Left cardiac atrium (tissue), 4 donors: ENCODE data around the gene LPP. TPM values are rescaled to one million over a fixed set of nuclear protein-coding genes. Genes with fewer than 3 reads are reported as not detected.

Source experiments
- ATAC-seq, 2 donors: fragments of 200-7000 bp; cut with Tn5 transposase; one replicate each; pipeline ENCODE4 v1.9.1; 2020; ENCODE audit warnings: mild to moderate bottlenecking in 2 of 2, moderate library complexity in 2 of 2
- DNase-seq: peaks from one replicate; pipeline ENCODE4 v3.0.0-alpha.2; 2020
- intact Hi-C, 2 donors: fragments of 100-400 bp; cut with DNase I; formaldehyde crosslinking; loops; one replicate each; pipeline versions ENCODE4 v1.14.1 to v1.15.1; 2022 to 2023
- total RNA-seq, 2 donors: library from RNA; stranded (reverse); fragmentation: NEBNext Ultra II Directional; extraction: Animal tissue kit (Norgen Biotek cat#: 25700); gene quantifications; one replicate each; pipeline ENCODE4 v1.2.1, GENCODE V29; 2021
- donor health status: DM: no; HTN: yes; CAD: no.
- donor health status: DM: no; HTN: yes; CAD: no; lungs with severe emphysema.
- donor health status: DM: yes; HTN: yes; CAD: no.
- donor health status: Dilated cardiomyopathy.

Gene LPP
- total RNA-seq, 2 donors from 2014 or later: 152 to 181 TPM

DNA sequence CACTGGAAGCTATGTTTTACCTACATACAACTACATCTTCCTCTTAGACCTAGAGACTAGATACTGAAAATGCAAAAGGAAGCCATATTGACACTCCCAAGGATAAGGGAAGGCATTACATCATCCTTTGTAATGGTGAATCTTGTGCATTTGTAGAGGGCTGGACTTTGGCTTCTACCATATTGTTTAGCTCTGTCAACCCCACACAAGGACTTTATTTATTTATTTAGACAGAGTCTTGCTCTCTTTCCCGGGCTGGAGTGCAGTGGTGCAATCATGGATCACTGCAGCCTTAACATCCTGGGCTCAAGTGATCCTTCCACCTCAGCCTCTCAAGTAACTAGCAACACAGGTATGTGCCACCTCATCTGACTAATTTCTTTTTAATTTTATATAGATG is 686.3 kb downstream of the LPP start:
- ATAC-seq: no peak
- intact Hi-C loops: no loop called here
- no peak for DNase-seq

DNA sequence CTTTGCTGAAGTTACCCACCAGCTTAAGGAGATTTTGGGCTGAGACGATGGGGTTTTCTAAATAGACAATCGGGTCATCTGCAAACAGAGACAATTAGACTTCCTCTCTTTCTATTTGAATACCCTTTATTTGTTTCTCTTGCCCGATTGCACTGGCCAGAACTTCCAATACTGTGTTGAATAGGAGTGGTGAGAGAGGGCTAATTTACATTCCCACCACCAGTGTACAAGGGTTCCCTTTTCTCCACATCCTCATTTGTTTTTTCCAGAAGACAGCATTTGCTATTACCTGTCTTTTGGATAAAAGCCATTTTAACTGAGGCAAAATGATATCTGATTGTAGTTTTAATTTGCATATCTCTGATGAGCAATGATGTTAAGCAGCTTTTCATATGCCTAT is 687.9 kb downstream of the LPP start:
- intact Hi-C loops: no loop called here

DNA sequence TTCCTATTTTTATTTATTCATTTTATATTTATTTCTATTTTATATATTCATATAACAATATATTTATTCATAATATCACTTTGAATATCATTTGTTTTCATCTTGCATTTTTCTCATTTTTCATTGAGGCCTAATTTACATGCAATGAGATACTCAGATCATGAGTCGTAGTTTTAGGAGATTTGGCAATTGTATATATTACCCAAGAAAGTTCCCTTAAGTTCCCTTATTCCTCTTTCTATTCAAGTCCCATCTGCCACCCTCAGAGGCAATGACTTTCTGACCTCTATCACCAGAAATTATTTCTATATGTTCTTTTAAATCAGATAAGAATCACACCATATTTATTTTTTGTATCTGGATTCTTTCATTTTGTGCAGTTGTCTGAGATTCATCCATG is 688.7 kb downstream of the LPP start:
- intact Hi-C loops: no loop called here
- no peak for ATAC-seq

More for the DNA sequence above, 687.9 kb downstream of the LPP start:
- ATAC-seq: no peak
- DNase-seq: no peak

DNA sequence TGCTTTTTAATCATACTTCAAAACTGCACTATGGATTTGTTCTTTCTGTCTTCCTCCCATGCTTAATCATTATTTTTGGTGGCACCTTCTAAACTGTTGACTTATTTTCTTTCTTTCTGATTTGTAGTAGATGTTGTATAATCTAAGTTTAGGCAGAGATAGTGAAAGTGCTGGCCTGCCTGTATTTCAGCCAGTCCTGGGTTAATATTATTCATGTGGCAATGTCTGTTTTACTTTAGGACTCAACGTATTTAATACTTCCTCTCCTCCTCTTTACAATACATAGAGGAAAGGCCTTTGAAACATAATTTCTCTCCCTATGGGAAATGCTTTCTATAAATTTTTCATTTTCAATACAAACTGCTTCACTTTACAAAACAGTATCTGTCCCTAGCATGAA is 690.1 kb downstream of the LPP start:
- no peak for DNase-seq
- no peak for ATAC-seq
- intact Hi-C loops: no loop called here

More for the DNA sequence above, 688.7 kb downstream of the LPP start:
- DNase-seq: no peak

GRCh38 chr3:188845514-188845913 is 691.6 kb downstream of the LPP start:
- peak in 1 of 2 donors; percentile 40 for ATAC-seq
- intact Hi-C loops: no loop called here
- no peak for DNase-seq

DNA sequence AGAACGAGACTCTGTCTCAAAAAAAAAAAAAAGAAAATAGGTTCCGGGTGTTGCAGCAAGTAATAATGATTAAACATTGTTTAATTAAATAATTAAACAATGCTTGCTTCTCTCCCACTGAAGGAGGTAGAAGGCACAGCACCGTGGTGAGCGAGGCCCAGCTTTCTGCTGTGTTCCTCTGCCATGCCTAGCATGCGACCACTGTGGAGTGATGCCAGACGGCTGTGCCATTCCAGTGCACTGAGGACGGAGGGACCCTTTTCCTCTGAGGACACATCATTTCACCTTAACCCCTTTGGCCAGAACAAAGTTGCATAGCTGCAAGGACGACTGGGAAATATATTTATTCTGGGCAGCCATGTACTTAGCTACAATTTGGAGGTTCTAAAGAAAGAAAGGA is 695.0 kb downstream of the LPP start:
- peak; percentile 24 for DNase-seq
- intact Hi-C loops: no loop called here
- no peak for ATAC-seq

DNA sequence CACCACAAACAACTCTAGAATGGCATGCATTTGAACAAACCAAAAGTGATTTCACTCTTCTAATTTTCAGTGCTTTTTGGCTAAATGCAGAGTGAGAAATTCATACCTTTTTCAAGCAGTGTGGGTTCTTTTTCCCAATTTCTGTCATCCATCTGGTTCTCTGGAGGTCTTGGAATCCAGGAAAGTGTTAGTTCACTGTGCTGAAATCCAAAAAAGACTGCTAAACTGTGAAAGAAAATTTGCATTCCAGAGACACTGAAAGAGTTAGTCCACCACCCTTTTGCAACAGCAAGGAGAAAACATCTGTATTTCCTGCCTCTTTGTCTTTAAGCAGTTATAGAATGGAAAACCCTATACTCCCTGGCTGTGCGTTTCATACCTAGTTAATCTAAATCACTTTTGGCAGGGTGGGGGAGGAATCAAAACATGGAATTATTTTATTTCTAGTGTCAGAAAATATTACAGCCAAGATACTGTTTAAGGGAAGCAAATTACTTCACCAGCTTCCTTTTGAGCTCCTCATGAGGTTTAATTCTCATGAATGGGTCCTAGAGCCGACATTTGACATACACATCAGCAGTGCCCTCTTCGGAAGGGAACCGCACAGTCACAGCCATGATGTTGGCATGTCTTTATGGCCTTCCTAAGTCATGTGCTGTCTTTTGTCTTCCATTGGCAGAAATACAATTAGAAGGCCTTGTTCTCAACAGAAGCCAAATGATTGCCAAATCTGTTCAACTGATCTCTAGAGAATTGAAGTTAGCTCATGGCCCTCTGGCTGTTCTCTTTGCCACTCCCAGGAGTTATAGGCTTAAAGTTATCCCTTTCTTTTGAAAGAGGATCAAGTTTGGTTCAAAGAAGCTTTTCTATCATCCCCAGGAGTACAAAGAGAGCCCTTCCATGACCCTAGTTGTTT is 700.2 kb downstream of the LPP start:
- intact Hi-C loops: no loop called here
- DNase-seq (no peak), ATAC-seq (peak; percentile 41 to 64)

DNA sequence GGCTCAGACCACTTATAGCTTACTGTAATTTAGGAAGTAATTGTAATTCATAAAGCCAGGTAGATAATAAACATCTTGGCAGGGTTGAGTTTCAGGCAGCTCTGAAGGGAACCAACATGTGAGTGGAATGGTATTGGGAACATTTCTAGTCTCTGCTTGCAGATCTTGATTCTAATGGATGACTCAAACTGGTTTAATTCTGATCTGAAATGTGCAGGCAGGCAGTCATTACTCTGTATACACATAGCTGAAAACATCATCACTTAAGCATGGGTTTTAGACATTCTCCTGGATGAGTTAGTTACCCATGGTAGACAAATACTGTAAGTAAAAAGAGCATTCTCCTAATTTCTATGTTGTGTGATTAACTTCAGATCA is 700.8 kb downstream of the LPP start:
- ATAC-seq (peak in 1 of 2 donors; percentile 9), DNase-seq (no peak)
- intact Hi-C loops: no loop called here

GRCh38 chr3:188855675-188856074 is 701.7 kb downstream of the LPP start:
- DNase-seq (no peak), ATAC-seq (peak in 1 of 2 donors; percentile 58)
- intact Hi-C loops: no loop called here

GRCh38 chr3:188860147-188860546 is 706.2 kb downstream of the LPP start:
- peak in 1 of 2 donors; percentile 48 for ATAC-seq
- no peak for DNase-seq
- intact Hi-C loops: no loop called here

GRCh38 chr3:188861842-188862744 is 708.1 kb downstream of the LPP start:
- ATAC-seq (no peak), DNase-seq (no peak)
- intact Hi-C loops: no loop called here

DNA sequence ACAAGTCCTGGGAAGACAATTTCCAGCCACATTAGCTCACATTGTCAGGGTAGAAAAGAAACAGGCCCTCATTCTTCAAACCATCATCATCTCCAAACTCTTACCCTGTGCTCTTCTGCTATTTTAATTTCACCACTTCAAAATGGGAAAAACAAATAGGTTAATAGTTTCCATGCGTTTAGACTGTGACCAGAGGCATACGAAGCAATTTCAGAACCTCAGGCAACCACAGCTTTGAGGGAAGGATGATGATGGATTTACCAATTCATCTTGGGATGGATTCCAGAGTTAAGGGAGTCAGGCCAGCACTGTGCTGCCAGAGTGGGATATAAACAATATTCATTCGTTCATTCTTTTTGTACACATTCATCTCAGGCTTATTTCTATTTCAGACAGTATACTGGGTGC is 710.0 kb downstream of the LPP start:
- ATAC-seq (no peak), DNase-seq (no peak)
- intact Hi-C loops: no loop called here

DNA sequence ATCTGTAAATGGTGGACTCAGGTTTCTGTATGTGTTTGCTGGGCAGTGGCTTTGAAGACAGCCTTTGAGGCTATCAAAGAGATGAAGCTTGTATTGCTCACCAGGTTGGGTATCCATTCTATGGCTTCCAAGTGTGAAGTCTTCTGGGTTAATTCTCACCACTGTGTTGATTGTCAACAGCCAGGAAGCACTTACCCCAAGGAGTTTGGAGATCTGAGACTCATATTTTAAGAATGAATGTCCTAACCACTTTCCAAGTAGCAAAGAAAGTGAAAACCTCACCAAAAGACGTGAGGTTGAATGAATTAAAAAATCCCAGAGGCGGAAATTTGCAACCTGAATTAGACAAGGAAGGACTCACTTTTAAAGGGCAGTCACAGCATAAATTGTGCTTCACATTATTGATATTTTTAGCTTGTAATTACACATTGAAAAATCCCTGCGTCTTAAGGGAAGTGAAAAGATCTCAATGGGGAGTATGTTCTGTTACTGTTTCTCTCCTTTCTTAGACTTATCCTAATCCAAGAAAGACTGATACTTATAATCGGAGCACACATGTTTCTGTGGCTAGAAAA is 713.8 kb downstream of the LPP start:
- ATAC-seq: no peak
- DNase-seq: no peak
- intact Hi-C loops: no loop called here

DNA sequence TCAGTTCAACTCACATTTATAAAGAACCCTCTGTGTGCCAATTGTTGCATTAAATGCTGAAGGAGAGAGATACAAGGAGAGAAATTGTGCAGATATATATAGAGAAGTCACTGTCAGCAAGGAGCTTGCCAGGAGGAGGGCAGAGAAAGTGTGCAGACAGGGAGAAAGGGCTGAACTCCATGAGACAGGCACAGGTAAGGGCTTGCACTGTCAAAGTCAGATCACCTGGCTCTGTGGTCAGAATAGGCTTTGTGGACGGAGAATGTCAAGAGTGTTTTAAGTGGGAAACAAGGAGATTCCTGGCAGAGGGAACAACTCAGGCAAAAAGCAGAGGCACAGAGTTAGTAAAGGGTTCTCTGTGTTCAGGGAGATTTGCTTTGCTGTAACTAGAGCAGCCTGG is 714.8 kb downstream of the LPP start:
- intact Hi-C loops: no loop called here
- DNase-seq: no peak
- peak in 1 of 2 donors; percentile 27 for ATAC-seq

- ATAC-seq: no peak
- no peak for DNase-seq
- intact Hi-C loops: no loop called here
These were observed 715.7 kb downstream of the LPP start for GRCh38 chr3:188869628-188870027.

DNA sequence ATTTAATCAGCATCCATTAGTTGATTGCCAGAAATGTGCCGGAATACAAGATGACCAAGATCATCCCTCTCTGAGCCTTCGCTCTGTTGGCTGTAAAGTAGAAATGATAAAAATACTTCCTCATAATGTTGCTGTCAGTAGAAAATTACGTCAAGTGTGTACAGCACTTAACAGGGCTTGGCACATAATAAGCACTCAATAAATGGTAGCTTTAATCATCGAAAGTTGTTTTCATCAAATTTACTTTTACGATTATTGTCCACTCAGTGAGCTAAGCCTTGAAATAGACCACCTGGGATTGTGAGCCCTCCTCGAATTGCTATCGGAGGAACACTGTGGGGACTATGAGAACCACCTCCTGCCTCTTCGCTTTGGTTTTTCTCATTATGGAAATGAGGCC is 716.5 kb downstream of the LPP start:
- ATAC-seq: no peak
- intact Hi-C loops: no loop called here
- no peak for DNase-seq

DNA sequence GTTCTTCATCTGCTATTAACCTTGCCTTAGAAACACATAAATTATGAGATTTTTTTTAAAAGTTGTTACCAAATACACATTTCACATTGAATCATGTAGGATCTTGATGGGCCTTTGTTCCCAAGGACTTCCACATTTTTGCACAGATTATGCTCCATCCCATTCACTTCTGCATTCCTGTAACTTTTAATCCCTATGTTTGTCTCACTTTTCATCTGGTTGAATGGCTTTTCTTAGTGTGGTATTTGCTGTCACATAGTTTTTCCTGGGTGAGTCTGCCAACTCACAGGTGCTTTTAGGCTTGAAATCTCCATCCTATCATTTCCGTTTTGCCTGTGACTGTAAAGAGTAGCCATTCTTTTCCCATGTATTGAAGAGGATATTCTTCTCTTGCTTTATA is 720.6 kb downstream of the LPP start:
- intact Hi-C loops: no loop called here
- DNase-seq: no peak
- no peak for ATAC-seq

- DNase-seq: no peak
- no peak for ATAC-seq
- intact Hi-C loops: no loop called here
These were observed 721.5 kb downstream of the LPP start for GRCh38 chr3:188875413-188875812.

DNA sequence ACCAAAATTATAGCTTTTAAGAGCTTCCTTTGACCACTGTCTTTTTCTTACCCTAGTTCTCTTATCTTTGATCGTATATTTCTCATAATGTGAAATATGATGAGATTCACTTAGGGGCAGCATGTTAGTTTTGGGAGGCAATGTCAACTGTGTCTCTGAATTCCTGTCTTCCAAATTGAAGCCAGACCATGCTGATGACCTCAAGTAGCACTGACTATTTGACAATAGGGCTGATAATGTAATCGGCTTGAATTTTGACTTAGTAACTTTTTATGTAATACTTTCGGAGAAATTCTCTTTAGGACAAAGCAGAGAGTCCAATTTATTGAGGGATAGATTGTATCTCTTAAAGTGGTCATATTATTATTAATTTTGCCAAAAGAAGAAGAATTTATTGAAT is 722.4 kb downstream of the LPP start:
- intact Hi-C loops: no loop called here
- no peak for ATAC-seq
- no peak for DNase-seq

- ATAC-seq (no peak), DNase-seq (no peak)
- intact Hi-C loops: no loop called here
These were observed 723.4 kb downstream of the LPP start for GRCh38 chr3:188877381-188877780.
